ENCODE results near the gene HIVEP1. TPM values are rescaled to one million over a fixed set of nuclear protein-coding genes. Genes with fewer than 3 reads are reported as not detected.

The HIVEP1 gene
- total RNA-seq, 1 donor from 2014 or later = 21.5 TPM

DNA sequence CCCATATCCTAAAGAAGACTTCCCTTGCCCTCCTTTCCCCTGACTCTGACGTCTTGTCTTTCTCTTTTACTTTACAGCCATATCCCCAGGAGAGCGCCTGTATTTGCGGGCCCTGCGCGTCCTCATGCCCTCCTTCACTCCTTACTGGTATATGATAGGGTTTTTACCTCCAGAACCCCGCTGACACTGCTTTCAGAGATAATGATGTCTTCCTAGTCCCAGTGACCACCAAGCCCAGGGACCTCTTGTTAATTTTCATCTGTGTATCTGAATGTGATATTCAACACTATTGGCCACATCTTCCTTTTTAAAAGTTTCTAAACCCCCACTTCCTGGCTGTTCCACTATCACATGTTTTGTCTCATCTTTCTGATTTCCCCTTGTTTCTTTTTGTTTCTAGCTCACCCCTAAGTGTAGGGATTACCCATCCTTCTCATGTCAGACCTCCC is 102.0 kb downstream of the HIVEP1 start:
- TF ChIP-seq, protein P1, sequence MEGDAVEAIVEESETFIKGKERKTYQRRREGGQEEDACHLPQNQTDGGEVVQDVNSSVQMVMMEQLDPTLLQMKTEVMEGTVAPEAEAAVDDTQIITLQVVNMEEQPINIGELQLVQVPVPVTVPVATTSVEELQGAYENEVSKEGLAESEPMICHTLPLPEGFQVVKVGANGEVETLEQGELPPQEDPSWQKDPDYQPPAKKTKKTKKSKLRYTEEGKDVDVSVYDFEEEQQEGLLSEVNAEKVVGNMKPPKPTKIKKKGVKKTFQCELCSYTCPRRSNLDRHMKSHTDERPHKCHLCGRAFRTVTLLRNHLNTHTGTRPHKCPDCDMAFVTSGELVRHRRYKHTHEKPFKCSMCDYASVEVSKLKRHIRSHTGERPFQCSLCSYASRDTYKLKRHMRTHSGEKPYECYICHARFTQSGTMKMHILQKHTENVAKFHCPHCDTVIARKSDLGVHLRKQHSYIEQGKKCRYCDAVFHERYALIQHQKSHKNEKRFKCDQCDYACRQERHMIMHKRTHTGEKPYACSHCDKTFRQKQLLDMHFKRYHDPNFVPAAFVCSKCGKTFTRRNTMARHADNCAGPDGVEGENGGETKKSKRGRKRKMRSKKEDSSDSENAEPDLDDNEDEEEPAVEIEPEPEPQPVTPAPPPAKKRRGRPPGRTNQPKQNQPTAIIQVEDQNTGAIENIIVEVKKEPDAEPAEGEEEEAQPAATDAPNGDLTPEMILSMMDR (conservative IDR thresholded peaks at IDR 0.05) = no peak
- Mint-ChIP-seq H3K4me1 (peaks cover 24% of the 10 kb centered on the region), H3K27me3 (ENCODE audit: low read depth) (no peaks in the 10 kb centered on the region), H3K4me3 (no peak overlapping the region), H3K9me3 (peaks cover 5% of the 10 kb centered on the region), H3K36me3 (ENCODE audit: low read depth) (peaks cover 32% of the 10 kb centered on the region), H3K27ac (ENCODE audit: unreplicated experiment) (peak overlapping the region; percentile 35)
- no peak for DNase-seq (ENCODE audit: low read depth, low spot score)

DNA sequence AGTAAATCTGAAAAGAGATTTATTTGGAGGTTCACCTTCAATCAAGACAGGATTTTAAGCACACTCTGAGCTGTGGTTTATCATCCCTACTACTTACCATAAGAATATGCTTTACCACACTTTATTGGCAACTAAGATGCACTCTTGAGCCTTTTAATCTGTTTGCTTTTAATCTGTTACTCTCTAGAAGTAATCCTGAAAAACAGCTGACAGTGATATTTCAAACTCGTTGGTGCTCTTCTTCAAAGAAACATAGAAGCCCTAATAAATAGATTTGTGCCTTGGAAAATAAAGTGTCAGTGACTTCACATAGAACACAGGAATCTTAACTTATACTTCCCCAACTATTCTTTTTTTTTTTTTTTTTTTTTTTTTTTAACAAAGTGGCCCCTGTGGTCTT is 102.9 kb downstream of the HIVEP1 start:
- peaks cover 31% of the 10 kb centered on the region for H3K36me3 Mint-ChIP-seq (ENCODE audit: low read depth)

DNA sequence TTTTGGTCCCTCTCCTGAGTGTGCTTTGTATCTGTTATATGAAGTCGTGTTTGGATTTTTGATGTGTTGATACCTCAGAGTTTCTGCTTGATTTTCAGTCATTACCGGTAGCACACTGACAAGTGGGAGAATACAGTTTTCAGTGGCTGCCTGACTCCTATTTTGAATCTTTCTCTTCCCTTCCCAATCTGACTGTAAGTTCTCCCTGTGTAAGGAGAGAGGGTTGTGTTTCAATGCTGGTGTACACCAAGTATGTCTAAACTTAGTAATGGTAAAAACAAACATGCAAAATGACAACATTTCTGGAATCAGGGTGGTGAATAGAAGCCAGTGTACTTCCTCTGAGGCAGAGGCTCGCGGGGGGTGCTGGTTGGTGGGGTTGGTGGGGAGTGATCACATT is 103.4 kb downstream of the HIVEP1 start:
- H3K27me3 Mint-ChIP-seq (ENCODE audit: low read depth) = no peaks in the 10 kb centered on the region

More for the DNA sequence above, 102.9 kb downstream of the HIVEP1 start:
- Mint-ChIP-seq H3K27ac (ENCODE audit: unreplicated experiment) (no peak overlapping the region), H3K4me1 (peaks cover 20% of the 10 kb centered on the region), H3K4me3 (no peak overlapping the region), H3K27me3 (ENCODE audit: low read depth) (no peaks in the 10 kb centered on the region), H3K9me3 (peaks cover 5% of the 10 kb centered on the region)
- TF ChIP-seq, protein P1 (conservative IDR thresholded peaks at IDR 0.05) = no peak
- DNase-seq (ENCODE audit: low read depth, low spot score) = no peak

DNA sequence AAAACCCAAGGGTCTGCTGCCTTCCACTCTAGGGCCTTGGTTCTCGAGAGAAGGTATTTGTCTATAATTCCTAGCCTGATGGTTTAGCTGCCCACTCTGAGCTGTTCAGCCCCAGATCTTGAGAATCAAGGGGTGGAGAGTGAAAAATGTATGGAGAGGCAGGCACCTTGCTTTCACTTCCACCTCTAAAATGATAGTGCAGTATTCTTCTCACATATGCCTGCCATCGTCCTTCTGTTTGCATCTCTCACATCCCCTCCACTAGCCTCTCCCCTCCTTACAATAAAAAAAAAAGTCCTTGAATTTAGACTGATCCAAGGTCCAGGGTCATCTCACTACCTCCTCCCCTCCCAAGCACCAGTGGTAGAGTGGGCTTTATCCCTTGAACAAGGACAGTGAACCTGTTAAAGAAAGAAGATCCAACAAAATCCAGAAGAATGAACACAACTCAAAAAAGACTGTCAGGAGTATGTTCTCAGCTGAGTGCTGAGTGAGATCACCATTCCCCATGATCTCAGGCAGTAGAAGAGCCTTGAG is 104.2 kb downstream of the HIVEP1 start:
- Mint-ChIP-seq H3K27me3 (ENCODE audit: low read depth) (no peaks in the 10 kb centered on the region), H3K9me3 (peaks cover 5% of the 10 kb centered on the region), H3K4me1 (peaks cover 17% of the 10 kb centered on the region), H3K36me3 (ENCODE audit: low read depth) (peaks cover 45% of the 10 kb centered on the region), H3K27ac (ENCODE audit: unreplicated experiment) (no peak overlapping the region), H3K4me3 (no peak overlapping the region)
- DNase-seq (ENCODE audit: low read depth, low spot score) = no peak
- TF ChIP-seq, protein P1 (conservative IDR thresholded peaks at IDR 0.05) = no peak

More for the DNA sequence above, 103.4 kb downstream of the HIVEP1 start:
- DNase-seq (ENCODE audit: low read depth, low spot score) = no peak
- peaks cover 5% of the 10 kb centered on the region for H3K9me3 Mint-ChIP-seq
- H3K27ac Mint-ChIP-seq (ENCODE audit: unreplicated experiment) = peak overlapping the region; percentile 16
- H3K36me3 Mint-ChIP-seq (ENCODE audit: low read depth) = peaks cover 36% of the 10 kb centered on the region
- H3K4me1 Mint-ChIP-seq = peaks cover 20% of the 10 kb centered on the region
- TF ChIP-seq, protein P1 (conservative IDR thresholded peaks at IDR 0.05) = no peak
- no peak overlapping the region for H3K4me3 Mint-ChIP-seq

DNA sequence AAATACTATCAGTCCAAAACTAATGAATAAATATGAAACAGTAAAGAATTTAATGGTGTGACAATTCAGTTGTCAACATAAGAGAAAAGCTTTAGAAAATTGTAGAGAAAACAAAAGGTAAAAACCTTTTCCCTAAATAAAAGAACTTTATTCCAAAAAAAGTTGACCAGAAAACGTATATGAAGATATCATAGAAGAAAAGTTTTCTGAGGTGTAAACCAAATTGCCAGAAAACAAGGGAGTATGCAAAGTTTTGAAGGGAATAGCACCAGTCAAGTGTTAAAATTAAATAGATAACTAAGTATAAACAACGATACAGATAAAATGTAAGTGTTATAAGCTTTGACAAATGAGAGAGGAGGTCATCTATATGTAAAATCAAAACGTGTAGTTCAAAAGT is 104.9 kb downstream of the HIVEP1 start:
- Mint-ChIP-seq H3K4me1 (peaks cover 17% of the 10 kb centered on the region), H3K9me3 (peaks cover 5% of the 10 kb centered on the region), H3K27ac (ENCODE audit: unreplicated experiment) (no peak overlapping the region), H3K4me3 (no peak overlapping the region), H3K36me3 (ENCODE audit: low read depth) (peaks cover 50% of the 10 kb centered on the region), H3K27me3 (ENCODE audit: low read depth) (no peaks in the 10 kb centered on the region)
- TF ChIP-seq, protein P1 (conservative IDR thresholded peaks at IDR 0.05) = no peak
- no peak for DNase-seq (ENCODE audit: low read depth, low spot score)

All from neural crest cell (in vitro differentiated cells).